Endothelial cell of umbilical vein (primary cell): Measurements from ENCODE around the gene PACSIN2. TPM values are rescaled to one million over a fixed set of nuclear protein-coding genes. Genes with fewer than 3 reads are reported as not detected.
A peak's percentile ranks its signal among the peaks of the same experiment; 100 is the strongest.

Source experiments
- BruUV-seq: library from RNA; stranded (reverse); fragments of 400-500 nt; replicated peaks from 2 replicates; lab custom pipeline; 2021; lab: Mats Ljungman, UMichigan
- CTCF ChIA-PET: fragments of 300-600, 350-600 bp; sonication (Branson Sonifier 250); formaldehyde crosslinking; loops from one replicate; lab custom pipeline; 2021; ENCODE audit warnings: antibody characterized with exemption, inconsistent platforms; lab: Charles Lee
- POLR2A ChIA-PET: fragments of 300-600, 350-600 bp; sonication (Branson Sonifier 250); formaldehyde crosslinking; loops from one replicate; lab custom pipeline; 2021; ENCODE audit warnings: antibody characterized with exemption, inconsistent platforms; lab: Charles Lee
- DNase-seq: peaks from one replicate; pipeline ENCODE4 v3.0.0-alpha.2; 2011; ENCODE audit warnings: low read depth, low spot score
- FAIRE-seq: peaks from 2 replicates; lab custom pipeline; 2011; peaks lifted over from hg19 to GRCh38; lab: Jason Lieb, UNC
- H2AFZ ChIP-seq: 2 replicates; pipeline ENCODE4 v1.6.0; 2012; ENCODE audit warnings: low read depth, low read length, control low read depth, inconsistent platforms
- H3K27ac ChIP-seq: 2 replicates; pipeline ENCODE4 v1.5.1; 2011; ENCODE audit warnings: low read depth, mild to moderate bottlenecking, control low read depth, low read length, moderate library complexity; ENCODE audit not compliant: insufficient read depth
- H3K27me3 ChIP-seq, 2 experiments: 2 replicates each; pipeline versions ENCODE4 v1.6.0 to v1.6.1; 2011; ENCODE audit warnings: low read length in 2 of 2, mixed read lengths in 1 of 2; ENCODE audit not compliant: control insufficient read depth in 2 of 2, insufficient read depth in 2 of 2
- H3K36me3 ChIP-seq, 2 experiments: 2 replicates in 1 of 2; 3 replicates in 1 of 2; pipeline ENCODE4 v1.5.1; 2011; ENCODE audit warnings: low read length in 2 of 2, mild to moderate bottlenecking in 1 of 2, moderate library complexity in 1 of 2; ENCODE audit not compliant: control insufficient read depth in 2 of 2, insufficient read depth in 2 of 2; ENCODE audit errors: extremely low read depth in 1 of 2
- H3K4me1 ChIP-seq: 3 replicates; pipeline ENCODE4 v1.5.1; 2011; ENCODE audit warnings: mild to moderate bottlenecking, low read length; ENCODE audit not compliant: control insufficient read depth, insufficient read depth; ENCODE audit errors: extremely low read depth
- H3K4me2 ChIP-seq: 2 replicates; pipeline ENCODE4 v1.6.1; 2011; ENCODE audit warnings: low read length, control low read depth, mixed read lengths; ENCODE audit not compliant: insufficient read depth
- H3K4me3 ChIP-seq, 3 experiments: fragments of 200-600 bp in 1 of 3; sonication (generic), shearing (Covaris generic) in 1 of 3; replicated peaks in 1 of 3; 2 replicates each; pipeline ENCODE4 v1.5.1; 2011 to 2016; ENCODE audit warnings: control low read depth in 3 of 3, low read length in 3 of 3, mild to moderate bottlenecking in 2 of 3, inconsistent platforms in 1 of 3, low read depth in 1 of 3, moderate library complexity in 1 of 3; ENCODE audit not compliant: insufficient read depth in 1 of 3
- H3K79me2 ChIP-seq: 2 replicates; pipeline ENCODE4 v1.6.0; 2012; ENCODE audit warnings: low read length, inconsistent platforms; ENCODE audit not compliant: control insufficient read depth, insufficient read depth
- H3K9ac ChIP-seq: replicated peaks from 2 replicates; pipeline ENCODE3; 2011; ENCODE audit warnings: low read length, control low read depth; ENCODE audit not compliant: insufficient read depth; ENCODE audit errors: extremely low read depth
- H3K9me1 ChIP-seq: replicated peaks from 3 replicates; pipeline ENCODE4 v1.6.0; 2011; ENCODE audit warnings: mild to moderate bottlenecking, low read length; ENCODE audit not compliant: control insufficient read depth, insufficient read depth; ENCODE audit errors: extremely low read depth
- H3K9me3 ChIP-seq: replicated peaks from 2 replicates; pipeline ENCODE4 v1.5.1; 2012; ENCODE audit warnings: low read length, inconsistent platforms; ENCODE audit not compliant: control insufficient read depth, insufficient read depth
- H4K20me1 ChIP-seq: replicated peaks from 2 replicates; pipeline ENCODE3; 2011; ENCODE audit warnings: mild to moderate bottlenecking, low read length; ENCODE audit not compliant: control insufficient read depth, insufficient read depth; ENCODE audit errors: extremely low read depth
- CTCF ChIP-seq, 2 donors: IDR thresholded peaks; 1 replicate in 1 of 2; 2 replicates in 1 of 2; pipeline ENCODE4 v1.5.1; 2011; ENCODE audit warnings: low read length in 2 of 2, mild to moderate bottlenecking in 2 of 2, moderate library complexity in 2 of 2, control low read depth in 1 of 2, inconsistent platforms in 1 of 2, low read depth in 1 of 2; ENCODE audit not compliant: insufficient read depth in 1 of 2; ENCODE audit errors: extremely low read depth in 1 of 2
- EZH2 ChIP-seq: IDR thresholded peaks from 2 replicates; pipeline ENCODE4 v1.6.1; 2012; ENCODE audit warnings: borderline replicate concordance, low read depth, mild to moderate bottlenecking, moderate library complexity, low read length, inconsistent platforms; ENCODE audit not compliant: severe bottlenecking
- FOS ChIP-seq: IDR thresholded peaks from 2 replicates; pipeline ENCODE4 v1.6.1; 2011; ENCODE audit warnings: mild to moderate bottlenecking, low read length, moderate library complexity, borderline replicate concordance; ENCODE audit not compliant: insufficient read depth
- GATA2 ChIP-seq: IDR thresholded peaks from 2 replicates; pipeline ENCODE4 v1.7.0; 2011; ENCODE audit warnings: low read depth, mild to moderate bottlenecking, moderate library complexity, mixed read lengths, low read length; ENCODE audit not compliant: insufficient read length, insufficient read depth
- JUN ChIP-seq: IDR thresholded peaks from 2 replicates; pipeline ENCODE4 v1.6.1; 2011; ENCODE audit warnings: borderline replicate concordance, low read depth; ENCODE audit not compliant: insufficient read length, insufficient read depth
- MYC ChIP-seq: IDR thresholded peaks from one replicate; pipeline ENCODE4 v1.6.1; 2011; ENCODE audit warnings: mild to moderate bottlenecking, low read depth, low read length
- POLR2A ChIP-seq: IDR thresholded peaks from 2 replicates; pipeline ENCODE4 v1.6.1; 2012; ENCODE audit warnings: low read depth, mild to moderate bottlenecking, control low read depth, low read length
- POLR2AphosphoS5 ChIP-seq: IDR thresholded peaks from 2 replicates; pipeline ENCODE4 v1.6.1; 2012; ENCODE audit warnings: low read depth, mild to moderate bottlenecking, control low read depth, low read length, moderate library complexity; ENCODE audit not compliant: insufficient read depth
- dilution Hi-C: fragments of 300-500 bp; cut with MboI; formaldehyde crosslinking; loops from one replicate; pipeline ENCODE4 v1.15.0; 2019; ENCODE audit warnings: low sequenced_read_pairs; ENCODE audit not compliant: extremely low pct_ligation_motif_present
- intact Hi-C: fragments of 100-400 bp; cut with micrococcal nuclease; formaldehyde crosslinking; loops from one replicate; pipeline ENCODE4 v1.10.0; 2022
- polyA plus RNA-seq, 4 experiments: library from polyadenylated mRNA; depleted of rRNA in 3 of 4; stranded (reverse) in 3 of 4; unstranded in 1 of 4; fragments of >200 nt; gene quantifications; 2 replicates each; pipeline versions ENCODE4 v1.2.1 to v1.2.3, GENCODE V29; 2011 to 2012; ENCODE audit warnings: missing spikeins in 1 of 4
- total RNA-seq: library from RNA; stranded (reverse); gene quantifications from 2 replicates; pipeline ENCODE4 v1.2.3, GENCODE V29; 2021
- TF ChIP-seq, protein P1 (sequence below): IDR thresholded peaks from 2 replicates; pipeline ENCODE4 v1.6.1; 2011; ENCODE audit not compliant: insufficient read depth, insufficient read length

Gene PACSIN2
- total and polyA plus RNA-seq, 2 donors (not counting 3 experiments of a cell fraction or from before 2014, with no cell fraction given), result 46.2 to 64.5 TPM

DNA sequence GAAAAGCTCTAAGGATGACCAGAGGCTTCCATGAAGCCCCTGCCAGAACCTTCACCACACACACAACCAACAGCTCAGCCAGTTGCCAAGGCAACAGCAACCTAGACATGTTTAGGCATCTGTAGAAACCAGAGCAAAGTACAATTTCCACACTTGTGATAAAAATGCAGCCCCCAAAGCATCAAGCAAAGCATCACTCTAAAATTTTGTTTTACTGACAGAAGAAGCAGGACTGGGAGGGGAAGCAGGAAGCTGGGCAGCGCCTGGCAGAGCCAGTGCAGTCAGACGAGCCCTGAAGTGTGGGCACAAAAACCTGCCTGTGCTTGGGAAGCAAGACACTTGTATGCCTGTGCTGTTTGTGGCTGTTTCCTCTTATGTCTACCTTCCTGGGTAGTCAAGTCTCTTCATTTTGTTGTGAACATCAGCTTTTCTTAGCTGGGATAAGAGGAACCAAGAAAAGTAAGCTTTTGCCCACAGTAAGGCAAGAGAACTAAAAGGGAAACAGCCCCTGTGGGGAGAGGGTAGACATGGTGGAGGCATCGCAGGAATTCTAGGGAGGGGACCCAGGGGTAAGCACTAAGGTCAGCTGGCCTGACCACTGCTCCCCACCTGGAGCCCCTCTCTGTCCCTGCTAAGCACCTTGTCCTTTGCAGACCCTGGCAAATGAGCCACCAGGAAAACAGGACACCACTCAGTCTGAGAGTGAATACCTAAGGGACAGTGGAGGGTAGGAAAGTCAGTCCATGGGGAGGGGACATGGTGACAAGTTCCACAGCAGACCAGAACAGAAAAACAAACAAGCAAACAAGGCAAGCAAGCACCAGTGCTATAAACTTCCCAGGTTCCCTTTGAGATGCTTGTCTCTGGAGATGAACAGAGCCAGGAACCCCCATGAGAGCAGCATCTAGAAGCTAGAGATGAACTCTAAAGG is 13.4 kb downstream of the PACSIN2 start:
- no peaks in the 10 kb centered on the region for H3K9me1 ChIP-seq
- peak overlapping the region in 1 of 3 experiments; percentile 16 for H3K4me3 ChIP-seq
- intact Hi-C loops, result loop anchor here (2.0 to 5.0 kb wide), 2 partner anchors 41 to 59 kb away; no protein-coding TSS in a partner anchor
- FAIRE-seq, result peak; percentile 85
- POLR2A ChIA-PET, result interaction anchor here (1.4 to 2.5 kb wide), 2 partner anchors 12 to 13 kb away, joined by 3 to 14 read pairs; partner anchors contain the start of gene PACSIN2
- no TSS peak for BruUV-seq
- no peak for TF ChIP-seq FOS
- TF ChIP-seq MYC, result no peak
- TF ChIP-seq POLR2A, result no peak
- no peak for TF ChIP-seq EZH2
- no peak for TF ChIP-seq CTCF (IDR thresholded peaks at IDR 0.05; ENCODE audit: extremely low read depth in 1 of 2, insufficient read depth in 1 of 2, low read depth in 1 of 2, low read length in 2 of 2)
- TF ChIP-seq, protein P1, sequence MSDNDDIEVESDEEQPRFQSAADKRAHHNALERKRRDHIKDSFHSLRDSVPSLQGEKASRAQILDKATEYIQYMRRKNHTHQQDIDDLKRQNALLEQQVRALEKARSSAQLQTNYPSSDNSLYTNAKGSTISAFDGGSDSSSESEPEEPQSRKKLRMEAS, result no peak
- no peak for TF ChIP-seq POLR2AphosphoS5
- no peak for TF ChIP-seq JUN
- TF ChIP-seq GATA2, result no peak
- H3K36me3 ChIP-seq, result no peaks in the 10 kb centered on the region
- H3K79me2 ChIP-seq, result peaks cover 83% of the 10 kb centered on the region
- peak overlapping the region; percentile 44 for H3K4me2 ChIP-seq
- no peak overlapping the region for H2AFZ ChIP-seq
- dilution Hi-C loops, result no loop called here
- no peaks in the 10 kb centered on the region for H3K27me3 ChIP-seq
- H3K4me1 ChIP-seq, result peaks cover 59% of the 10 kb centered on the region
- H3K9me3 ChIP-seq, result no peaks in the 10 kb centered on the region
- H3K9ac ChIP-seq, result peak overlapping the region; percentile 17
- CTCF ChIA-PET, result interaction anchor here (0.9 to 3.4 kb wide), 6 partner anchors 12 to 76 kb away, joined by 3 to 26 read pairs (median 8); partner anchors contain the start of gene PACSIN2
- peak; percentile 29 for DNase-seq
- H3K27ac ChIP-seq, result peak overlapping the region; percentile 78
- H4K20me1 ChIP-seq, result no peaks in the 10 kb centered on the region
